Activated CD4-positive, alpha-beta T cell treated with anti-CD3 and anti-CD28 coated beads, Interleukin-2, amount 50 U/mL, for 24 hours (primary cell): ENCODE data around the gene HOXA7.

Source experiments
- DNase-seq, 2 donors: peaks; one replicate each; pipeline ENCODE4 v3.0.0-alpha.2; 2020; ENCODE audit warnings: low read depth in 1 of 2, low spot score in 1 of 2

The HOXA7 gene

DNA sequence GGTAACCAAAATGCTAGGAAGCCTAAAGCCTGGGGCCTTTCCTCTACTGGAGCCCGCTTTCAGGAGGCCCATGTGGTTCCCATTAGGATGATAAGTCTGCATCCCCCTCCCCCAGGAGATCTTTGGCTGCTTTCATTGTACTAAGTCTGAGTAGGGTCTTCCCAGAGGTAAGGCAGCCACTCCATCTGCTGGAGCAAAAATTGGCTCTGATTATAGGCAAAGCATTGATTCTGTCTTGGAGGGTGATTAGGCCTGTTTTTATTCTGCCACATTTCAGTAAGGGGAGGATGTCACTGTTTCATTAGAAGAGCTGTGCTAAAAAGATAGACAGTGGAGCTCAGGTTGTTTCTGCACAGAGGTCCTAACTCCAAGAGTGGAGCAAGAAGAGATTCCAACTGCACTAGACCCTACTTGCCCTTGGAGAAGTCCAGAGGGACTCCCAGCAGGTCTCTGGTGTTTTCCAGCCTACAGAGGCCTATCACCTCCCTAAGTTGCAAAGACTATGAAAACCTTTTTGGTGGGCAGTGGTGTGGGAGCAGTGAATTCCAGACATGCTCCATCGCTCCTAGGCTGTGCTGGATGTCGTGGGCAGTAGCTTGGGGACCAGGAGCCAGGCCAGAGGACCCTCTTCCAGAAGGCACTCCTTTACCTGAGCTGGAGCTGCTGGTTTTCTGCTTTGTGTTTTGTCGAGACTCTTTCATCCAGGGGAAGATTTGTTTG is 46.8 kb downstream of the HOXA7 start:
- no peak for DNase-seq

DNA sequence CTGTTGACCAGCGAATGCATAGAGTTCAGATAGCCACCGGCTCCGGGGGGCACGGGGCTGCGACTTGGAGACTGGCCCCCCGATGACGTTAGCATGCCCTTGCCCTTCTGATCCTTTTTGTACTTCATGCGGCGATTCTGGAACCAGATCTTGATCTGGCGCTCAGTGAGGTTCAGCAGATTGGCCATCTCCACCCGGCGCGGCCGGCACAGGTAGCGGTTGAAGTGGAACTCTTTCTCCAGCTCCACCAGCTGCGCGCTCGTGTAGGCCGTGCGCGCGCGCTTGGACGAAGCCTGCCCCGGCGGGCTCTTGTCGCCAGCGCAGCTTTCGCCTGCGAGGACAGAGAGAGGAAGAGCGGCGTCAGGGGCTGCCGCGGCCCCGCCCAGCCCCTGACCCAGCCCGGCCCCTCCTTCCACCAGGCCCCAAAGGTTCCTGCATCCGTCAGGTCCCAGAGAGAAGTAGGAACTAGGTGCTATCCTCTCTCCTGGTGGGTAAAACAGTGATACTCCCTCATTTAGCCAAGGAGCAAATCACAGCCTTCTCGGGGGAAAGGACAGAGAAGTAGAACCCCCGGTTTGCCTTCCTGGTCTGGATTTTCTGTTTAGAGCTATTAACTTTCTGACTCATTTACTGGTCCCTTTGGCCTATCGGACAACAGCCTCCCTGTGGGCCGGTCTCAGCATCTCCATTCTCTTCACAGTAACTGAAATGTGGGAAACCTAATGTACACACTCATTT is 47.9 kb downstream of the HOXA7 start:
- DNase-seq, result no peak

DNA sequence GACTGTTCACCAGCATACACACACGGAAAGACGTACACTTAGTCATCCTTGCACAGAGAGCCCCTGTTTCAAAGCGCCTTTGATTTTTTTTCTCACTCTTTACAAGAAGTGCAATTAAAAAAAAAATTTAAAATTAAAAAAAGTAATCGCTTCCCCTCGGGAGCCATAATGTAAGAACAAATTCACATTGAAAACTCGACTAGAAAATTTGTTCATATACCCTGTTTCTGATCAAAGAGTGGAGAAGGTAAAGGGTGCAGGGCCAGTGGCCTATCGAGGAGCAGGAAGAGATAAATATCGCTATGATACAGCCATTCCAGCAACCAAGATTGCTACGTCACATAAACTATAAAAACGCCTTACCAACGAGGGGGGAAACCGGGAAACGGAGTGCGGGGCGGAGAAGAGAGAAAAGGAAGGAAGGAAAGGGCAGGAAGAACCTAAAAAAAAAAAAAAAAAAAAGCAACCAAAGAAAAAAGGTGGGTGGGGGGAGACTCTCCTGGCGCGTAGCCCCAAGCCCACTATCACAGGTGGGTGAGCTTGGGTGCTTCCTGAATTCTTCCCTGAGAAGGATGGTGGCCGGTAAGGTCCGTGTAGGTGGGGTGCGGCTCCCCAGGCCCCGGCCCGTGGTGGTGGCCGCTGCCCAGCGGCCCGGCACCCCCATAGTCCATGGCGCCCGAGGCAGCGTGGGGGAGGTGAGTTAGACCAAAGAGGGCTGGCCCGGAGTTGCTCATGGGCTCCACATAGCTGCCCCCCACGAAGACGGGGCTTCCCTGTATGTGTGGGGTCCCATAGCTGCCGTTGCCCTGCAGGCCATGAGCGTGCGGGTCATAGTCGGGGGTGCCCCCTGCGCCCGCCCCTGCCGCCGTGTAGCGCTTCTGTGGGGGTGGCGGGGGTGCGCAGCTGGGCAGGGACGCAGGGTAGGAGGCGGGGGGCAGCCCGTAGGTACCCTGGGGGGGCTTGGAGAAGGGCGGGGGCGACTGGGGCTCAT is 48.8 kb downstream of the HOXA7 start:
- DNase-seq, result no peak

DNA sequence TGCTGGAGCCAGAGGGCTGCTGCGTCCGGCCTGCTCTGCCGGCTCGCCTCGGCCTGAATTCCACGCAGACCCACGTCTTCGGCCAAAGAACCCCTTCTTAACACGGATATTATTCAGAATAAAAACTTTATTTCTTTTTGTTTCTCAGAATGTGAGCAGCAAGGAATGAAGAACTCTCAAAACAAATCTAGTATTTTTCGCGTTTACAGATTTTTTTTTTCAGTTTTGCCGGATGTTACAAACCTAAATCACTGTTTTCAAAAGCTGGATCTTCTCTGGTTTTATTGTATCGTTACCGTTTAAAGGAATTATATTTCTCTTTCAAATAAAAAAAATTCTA is 49.6 kb downstream of the HOXA7 start:
- DNase-seq, result no peak

DNA sequence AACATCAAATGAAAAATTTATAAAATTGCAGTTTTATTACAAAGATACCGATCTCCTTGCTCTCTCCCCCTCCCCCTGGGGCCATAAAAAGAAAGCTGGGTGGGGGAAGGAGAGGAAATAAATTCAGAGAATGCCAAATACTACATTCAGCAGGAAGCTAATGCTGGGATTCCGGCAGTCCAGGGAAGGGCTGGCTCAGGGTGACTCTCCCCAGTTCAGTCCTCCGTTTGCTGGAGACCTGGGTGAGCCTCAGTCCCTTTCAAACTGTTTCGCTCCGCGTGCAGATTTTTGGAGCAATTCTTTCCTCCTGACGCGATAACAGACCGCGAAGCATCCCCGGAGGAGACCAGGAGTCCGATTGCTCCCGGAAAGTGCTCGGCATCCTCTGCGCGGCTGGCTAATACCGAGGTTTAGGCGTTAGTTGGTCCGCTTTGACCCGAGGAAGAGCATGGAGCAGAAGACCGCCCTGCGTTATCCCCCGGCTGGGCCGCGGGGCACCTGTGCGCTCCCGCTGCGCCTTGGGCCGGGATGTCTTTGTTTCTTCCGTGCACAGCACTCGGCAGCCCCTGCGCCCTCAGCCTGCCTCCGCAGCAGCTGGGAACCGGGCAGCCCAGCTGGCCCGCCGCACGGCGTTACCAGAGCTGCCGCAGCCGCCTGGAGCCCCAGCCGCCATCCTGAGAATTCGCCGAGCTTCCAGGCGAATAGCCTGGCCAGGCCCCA is 50.1 kb downstream of the HOXA7 start:
- DNase-seq, result no peak

DNA sequence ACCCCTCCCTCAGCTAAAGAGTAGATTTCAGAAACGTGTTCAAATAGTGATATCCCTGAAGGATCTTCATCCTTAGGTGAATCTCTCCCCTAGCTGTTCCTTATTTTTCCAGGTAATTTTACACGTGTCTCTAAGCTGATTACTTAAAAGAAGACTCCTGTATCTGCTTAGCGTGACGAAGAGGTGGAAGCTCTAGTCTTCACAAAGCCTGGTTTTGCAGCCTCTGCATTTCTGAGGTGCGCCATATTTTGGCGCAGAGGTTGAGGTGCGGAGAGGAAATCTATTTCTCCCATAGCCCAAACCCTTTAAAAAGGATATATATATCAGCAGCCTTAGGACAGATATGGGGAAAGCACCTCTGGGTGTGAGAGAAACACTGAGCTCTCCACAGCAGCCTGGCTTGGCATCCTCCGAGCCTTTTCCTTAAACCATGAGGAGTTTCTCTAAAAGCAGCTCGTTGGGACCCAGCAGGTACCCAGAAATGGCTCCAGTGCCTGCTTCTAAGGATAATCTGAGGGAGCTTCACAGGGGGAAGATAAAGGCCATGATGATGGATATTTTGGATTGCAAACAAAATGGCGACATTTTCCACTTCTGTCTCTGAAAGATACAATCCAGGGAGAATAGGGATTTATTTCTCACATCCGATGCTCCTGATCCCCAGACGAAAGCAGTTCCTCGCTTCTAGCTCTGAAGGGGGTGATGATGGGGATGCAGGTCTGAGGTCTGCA is 51.0 kb downstream of the HOXA7 start:
- no peak for DNase-seq

DNA sequence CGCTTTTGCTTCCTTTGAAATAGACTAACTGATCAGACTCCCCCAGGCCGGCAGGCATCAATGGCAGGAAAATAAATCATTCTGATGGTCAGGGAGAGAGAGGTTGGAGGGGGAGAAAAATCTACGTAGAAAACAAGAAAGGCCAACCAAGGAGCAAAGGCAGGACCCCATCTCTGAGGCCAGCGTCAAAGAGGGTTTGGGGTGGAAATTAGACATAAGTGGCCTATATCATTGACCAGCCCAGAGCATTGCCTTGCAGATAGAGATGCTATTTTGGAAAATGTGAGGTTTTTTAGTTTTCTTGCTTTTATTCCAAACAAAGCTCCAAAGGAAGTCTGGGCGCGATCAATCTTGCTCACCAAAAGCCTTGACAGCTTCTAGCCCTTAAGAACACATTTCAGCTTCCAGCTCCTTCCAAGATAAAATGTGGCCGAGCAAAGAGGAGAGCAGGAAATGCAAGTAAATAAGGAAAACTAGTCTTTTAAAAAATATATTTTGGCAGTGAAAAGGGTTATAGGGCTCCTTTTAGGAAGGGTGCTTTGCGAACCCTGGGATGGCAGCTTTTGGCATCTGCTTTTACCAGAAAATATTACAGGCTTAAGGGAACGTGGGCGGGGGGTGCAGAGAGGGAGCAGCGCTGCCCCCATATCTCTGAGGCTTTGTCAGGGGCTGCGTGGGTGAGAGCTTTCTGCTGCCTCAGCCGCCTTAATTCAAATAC is 52.0 kb downstream of the HOXA7 start:
- DNase-seq, result no peak
